ENCODE results near the gene FAM161A. TPM values are rescaled to one million over a fixed set of nuclear protein-coding genes. Genes with fewer than 3 reads are reported as not detected.

Gene FAM161A
- total and polyA plus RNA-seq, 2 experiments from 2014 or later = 16.2 to 27.4 TPM

DNA sequence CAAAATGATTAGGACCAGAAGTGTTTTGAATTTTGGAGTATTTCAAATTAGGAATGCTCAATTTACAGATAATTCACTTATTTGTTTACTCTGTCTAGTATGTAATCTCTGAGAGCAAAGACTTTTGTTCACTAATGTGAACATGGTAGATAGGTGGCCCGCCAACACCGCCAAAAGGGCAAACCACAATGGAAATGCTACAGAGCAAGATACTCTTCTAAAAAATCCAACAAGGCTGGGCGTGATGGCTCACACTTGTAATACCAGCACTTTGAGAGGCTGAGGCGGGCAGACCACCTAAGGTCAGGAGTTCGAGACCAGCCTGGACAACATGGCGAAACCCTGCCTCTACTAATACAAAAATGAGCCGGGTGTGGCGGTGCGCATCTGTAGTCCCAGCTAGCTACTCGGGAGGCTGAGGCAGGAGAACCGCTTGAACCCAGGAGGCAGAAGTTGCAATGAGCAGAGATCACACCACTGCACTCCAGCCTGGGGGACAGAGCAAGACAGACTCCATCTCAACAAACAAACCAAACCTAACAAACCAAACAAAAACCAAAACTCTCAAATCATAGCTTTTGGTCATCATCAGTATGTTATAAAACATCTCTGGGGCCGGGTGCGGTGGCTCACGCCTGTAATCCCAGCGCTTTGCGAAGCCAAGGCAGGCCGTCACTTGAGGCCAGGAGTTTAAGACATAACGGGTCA lies 32.2 kb upstream of the FAM161A start (continued):
- TF ChIP-seq, protein P1, sequence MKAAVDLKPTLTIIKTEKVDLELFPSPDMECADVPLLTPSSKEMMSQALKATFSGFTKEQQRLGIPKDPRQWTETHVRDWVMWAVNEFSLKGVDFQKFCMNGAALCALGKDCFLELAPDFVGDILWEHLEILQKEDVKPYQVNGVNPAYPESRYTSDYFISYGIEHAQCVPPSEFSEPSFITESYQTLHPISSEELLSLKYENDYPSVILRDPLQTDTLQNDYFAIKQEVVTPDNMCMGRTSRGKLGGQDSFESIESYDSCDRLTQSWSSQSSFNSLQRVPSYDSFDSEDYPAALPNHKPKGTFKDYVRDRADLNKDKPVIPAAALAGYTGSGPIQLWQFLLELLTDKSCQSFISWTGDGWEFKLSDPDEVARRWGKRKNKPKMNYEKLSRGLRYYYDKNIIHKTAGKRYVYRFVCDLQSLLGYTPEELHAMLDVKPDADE (IDR thresholded peaks at IDR 0.05) = no peak
- no peak for TF ChIP-seq NANOG (IDR thresholded peaks at IDR 0.05; ENCODE audit: borderline replicate concordance)
- TF ChIP-seq, protein P2, sequence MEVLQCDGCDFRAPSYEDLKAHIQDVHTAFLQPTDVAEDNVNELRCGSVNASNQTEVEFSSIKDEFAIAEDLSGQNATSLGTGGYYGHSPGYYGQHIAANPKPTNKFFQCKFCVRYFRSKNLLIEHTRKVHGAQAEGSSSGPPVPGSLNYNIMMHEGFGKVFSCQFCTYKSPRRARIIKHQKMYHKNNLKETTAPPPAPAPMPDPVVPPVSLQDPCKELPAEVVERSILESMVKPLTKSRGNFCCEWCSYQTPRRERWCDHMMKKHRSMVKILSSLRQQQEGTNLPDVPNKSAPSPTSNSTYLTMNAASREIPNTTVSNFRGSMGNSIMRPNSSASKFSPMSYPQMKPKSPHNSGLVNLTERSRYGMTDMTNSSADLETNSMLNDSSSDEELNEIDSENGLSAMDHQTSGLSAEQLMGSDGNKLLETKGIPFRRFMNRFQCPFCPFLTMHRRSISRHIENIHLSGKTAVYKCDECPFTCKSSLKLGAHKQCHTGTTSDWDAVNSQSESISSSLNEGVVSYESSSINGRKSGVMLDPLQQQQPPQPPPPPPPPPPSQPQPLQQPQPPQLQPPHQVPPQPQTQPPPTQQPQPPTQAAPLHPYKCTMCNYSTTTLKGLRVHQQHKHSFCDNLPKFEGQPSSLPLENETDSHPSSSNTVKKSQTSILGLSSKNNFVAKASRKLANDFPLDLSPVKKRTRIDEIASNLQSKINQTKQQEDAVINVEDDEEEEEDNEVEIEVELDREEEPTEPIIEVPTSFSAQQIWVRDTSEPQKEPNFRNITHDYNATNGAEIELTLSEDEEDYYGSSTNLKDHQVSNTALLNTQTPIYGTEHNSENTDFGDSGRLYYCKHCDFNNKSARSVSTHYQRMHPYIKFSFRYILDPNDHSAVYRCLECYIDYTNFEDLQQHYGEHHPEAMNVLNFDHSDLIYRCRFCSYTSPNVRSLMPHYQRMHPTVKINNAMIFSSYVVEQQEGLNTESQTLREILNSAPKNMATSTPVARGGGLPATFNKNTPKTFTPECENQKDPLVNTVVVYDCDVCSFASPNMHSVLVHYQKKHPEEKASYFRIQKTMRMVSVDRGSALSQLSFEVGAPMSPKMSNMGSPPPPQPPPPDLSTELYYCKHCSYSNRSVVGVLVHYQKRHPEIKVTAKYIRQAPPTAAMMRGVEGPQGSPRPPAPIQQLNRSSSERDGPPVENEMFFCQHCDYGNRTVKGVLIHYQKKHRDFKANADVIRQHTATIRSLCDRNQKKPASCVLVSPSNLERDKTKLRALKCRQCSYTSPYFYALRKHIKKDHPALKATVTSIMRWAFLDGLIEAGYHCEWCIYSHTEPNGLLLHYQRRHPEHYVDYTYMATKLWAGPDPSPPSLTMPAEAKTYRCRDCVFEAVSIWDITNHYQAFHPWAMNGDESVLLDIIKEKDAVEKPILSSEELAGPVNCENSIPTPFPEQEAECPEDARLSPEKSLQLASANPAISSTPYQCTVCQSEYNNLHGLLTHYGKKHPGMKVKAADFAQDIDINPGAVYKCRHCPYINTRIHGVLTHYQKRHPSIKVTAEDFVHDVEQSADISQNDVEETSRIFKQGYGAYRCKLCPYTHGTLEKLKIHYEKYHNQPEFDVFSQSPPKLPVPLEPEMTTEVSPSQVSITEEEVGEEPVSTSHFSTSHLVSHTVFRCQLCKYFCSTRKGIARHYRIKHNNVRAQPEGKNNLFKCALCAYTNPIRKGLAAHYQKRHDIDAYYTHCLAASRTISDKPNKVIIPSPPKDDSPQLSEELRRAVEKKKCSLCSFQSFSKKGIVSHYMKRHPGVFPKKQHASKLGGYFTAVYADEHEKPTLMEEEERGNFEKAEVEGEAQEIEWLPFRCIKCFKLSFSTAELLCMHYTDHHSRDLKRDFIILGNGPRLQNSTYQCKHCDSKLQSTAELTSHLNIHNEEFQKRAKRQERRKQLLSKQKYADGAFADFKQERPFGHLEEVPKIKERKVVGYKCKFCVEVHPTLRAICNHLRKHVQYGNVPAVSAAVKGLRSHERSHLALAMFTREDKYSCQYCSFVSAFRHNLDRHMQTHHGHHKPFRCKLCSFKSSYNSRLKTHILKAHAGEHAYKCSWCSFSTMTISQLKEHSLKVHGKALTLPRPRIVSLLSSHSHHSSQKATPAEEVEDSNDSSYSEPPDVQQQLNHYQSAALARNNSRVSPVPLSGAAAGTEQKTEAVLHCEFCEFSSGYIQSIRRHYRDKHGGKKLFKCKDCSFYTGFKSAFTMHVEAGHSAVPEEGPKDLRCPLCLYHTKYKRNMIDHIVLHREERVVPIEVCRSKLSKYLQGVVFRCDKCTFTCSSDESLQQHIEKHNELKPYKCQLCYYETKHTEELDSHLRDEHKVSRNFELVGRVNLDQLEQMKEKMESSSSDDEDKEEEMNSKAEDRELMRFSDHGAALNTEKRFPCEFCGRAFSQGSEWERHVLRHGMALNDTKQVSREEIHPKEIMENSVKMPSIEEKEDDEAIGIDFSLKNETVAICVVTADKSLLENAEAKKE (CRISPR knock-in tag; IDR thresholded peaks at IDR 0.05) = no peak
- TF ChIP-seq POLR2AphosphoS5 (IDR thresholded peaks at IDR 0.05; ENCODE audit: low read depth) = no peak
- TF ChIP-seq EZH2phosphoT487 (IDR thresholded peaks at IDR 0.05; ENCODE audit: unreplicated experiment) = no peak

DNA sequence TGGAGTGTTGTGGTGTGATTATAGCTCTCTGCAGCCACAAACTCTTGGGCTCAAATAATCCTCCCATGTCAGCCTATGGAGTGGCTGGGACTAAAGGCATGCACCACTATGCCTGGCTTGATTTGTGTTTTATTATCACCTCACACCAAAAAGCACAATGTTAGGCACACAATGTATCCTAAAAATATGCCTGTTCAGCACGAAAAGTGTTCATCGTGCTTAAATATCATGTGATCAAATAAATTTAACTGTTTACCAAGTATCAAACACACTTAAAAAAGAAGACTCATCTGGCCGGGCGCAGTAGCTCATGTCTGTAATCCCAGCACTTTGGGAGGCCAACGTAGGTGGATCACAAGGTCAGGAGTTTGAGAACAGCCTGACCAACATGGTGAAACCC lies 29.0 kb upstream of the FAM161A start:
- ATAC-seq = no peak
- TF ChIP-seq, protein P3, sequence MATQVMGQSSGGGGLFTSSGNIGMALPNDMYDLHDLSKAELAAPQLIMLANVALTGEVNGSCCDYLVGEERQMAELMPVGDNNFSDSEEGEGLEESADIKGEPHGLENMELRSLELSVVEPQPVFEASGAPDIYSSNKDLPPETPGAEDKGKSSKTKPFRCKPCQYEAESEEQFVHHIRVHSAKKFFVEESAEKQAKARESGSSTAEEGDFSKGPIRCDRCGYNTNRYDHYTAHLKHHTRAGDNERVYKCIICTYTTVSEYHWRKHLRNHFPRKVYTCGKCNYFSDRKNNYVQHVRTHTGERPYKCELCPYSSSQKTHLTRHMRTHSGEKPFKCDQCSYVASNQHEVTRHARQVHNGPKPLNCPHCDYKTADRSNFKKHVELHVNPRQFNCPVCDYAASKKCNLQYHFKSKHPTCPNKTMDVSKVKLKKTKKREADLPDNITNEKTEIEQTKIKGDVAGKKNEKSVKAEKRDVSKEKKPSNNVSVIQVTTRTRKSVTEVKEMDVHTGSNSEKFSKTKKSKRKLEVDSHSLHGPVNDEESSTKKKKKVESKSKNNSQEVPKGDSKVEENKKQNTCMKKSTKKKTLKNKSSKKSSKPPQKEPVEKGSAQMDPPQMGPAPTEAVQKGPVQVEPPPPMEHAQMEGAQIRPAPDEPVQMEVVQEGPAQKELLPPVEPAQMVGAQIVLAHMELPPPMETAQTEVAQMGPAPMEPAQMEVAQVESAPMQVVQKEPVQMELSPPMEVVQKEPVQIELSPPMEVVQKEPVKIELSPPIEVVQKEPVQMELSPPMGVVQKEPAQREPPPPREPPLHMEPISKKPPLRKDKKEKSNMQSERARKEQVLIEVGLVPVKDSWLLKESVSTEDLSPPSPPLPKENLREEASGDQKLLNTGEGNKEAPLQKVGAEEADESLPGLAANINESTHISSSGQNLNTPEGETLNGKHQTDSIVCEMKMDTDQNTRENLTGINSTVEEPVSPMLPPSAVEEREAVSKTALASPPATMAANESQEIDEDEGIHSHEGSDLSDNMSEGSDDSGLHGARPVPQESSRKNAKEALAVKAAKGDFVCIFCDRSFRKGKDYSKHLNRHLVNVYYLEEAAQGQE (IDR thresholded peaks at IDR 0.05; ENCODE audit: unreplicated experiment) = no peak
- TF ChIP-seq, protein P1 (IDR thresholded peaks at IDR 0.05) = no peak
- TF ChIP-seq ZNF114 (CRISPR knock-in tag; IDR thresholded peaks at IDR 0.05) = no peak
- TF ChIP-seq, protein P4, sequence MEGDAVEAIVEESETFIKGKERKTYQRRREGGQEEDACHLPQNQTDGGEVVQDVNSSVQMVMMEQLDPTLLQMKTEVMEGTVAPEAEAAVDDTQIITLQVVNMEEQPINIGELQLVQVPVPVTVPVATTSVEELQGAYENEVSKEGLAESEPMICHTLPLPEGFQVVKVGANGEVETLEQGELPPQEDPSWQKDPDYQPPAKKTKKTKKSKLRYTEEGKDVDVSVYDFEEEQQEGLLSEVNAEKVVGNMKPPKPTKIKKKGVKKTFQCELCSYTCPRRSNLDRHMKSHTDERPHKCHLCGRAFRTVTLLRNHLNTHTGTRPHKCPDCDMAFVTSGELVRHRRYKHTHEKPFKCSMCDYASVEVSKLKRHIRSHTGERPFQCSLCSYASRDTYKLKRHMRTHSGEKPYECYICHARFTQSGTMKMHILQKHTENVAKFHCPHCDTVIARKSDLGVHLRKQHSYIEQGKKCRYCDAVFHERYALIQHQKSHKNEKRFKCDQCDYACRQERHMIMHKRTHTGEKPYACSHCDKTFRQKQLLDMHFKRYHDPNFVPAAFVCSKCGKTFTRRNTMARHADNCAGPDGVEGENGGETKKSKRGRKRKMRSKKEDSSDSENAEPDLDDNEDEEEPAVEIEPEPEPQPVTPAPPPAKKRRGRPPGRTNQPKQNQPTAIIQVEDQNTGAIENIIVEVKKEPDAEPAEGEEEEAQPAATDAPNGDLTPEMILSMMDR (conservative IDR thresholded peaks at IDR 0.05; ENCODE audit: low read depth in 2 of 2) = no peak
- TF ChIP-seq POLR2AphosphoS5 (IDR thresholded peaks at IDR 0.05; ENCODE audit: low read depth) = no peak
- TF ChIP-seq JUNB (IDR thresholded peaks at IDR 0.05; ENCODE audit: unreplicated experiment) = no peak
- TF ChIP-seq ZNF331 (CRISPR knock-in tag; IDR thresholded peaks at IDR 0.05; ENCODE audit: low read depth) = no peak

More for the DNA sequence above, 29.0 kb upstream of the FAM161A start:
- H3K27ac Mint-ChIP-seq = no peak overlapping the region
- no peak for DNase-seq (ENCODE audit: low spot score)
- Histone ChIP-seq H3K27me3 (ENCODE audit: insufficient read depth) (no peaks in the 10 kb centered on the region), H3K27ac (ENCODE audit: low read depth) (no peak overlapping the region), H2AFZ (no peak overlapping the region), H3K4me3 (no peak overlapping the region), H3K36me3 (ENCODE audit: insufficient read depth) (peaks cover 82% of the 10 kb centered on the region), H3F3A (replicated peaks; ENCODE audit: low read depth) (peaks cover 16% of the 10 kb centered on the region; the same call in 1 of the 2 replicates), H3K4me2 (no peak overlapping the region), H3K4me1 (ENCODE audit: insufficient read depth) (no peaks in the 10 kb centered on the region), H3K9me2 (ENCODE audit: insufficient read depth) (no peaks in the 10 kb centered on the region), H4K20me1 (replicated peaks; ENCODE audit: insufficient read depth) (peaks cover 66% of the 10 kb centered on the region), H3K79me2 (replicated peaks; ENCODE audit: insufficient read depth) (peaks cover 87% of the 10 kb centered on the region)
- peaks cover 9% of the 10 kb centered on the region for H3K4me1 Mint-ChIP-seq
- no peaks in the 10 kb centered on the region for H3K9me3 Mint-ChIP-seq
- peaks cover 94% of the 10 kb centered on the region for H3K36me3 Mint-ChIP-seq (ENCODE audit: low read depth)
- H3K27me3 Mint-ChIP-seq (ENCODE audit: insufficient read depth, low read depth, poor library complexity) = peaks cover 4% of the 10 kb centered on the region
- H3K4me3 Mint-ChIP-seq = no peak overlapping the region
